Measurements from ENCODE around the gene MOB3B.

DNA sequence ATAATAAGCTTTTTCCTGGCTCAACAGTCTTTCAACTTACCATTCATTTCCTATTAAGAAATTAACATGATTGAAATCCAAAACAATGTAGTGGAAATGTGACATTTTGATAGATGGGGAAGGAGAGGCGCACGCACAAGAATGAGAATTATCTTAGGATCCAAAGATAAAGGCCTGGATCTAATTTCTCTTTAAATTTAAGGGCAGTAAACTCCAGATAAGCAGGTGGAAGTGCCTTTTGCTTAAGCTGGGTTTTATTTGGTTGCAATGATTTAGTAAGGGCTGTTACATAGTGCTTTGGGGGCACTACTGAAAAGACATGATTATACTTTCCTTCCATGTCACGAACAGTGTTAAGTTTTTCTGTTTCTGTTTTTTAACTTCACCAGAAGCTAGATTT lies 250.0 kb downstream of the MOB3B start:
- TF ChIP-seq POLR2A (IDR thresholded peaks at IDR 0.05) (no peak), POLR2AphosphoS5 (IDR thresholded peaks at IDR 0.05) (no peak)
- TF ChIP-seq, protein P1, sequence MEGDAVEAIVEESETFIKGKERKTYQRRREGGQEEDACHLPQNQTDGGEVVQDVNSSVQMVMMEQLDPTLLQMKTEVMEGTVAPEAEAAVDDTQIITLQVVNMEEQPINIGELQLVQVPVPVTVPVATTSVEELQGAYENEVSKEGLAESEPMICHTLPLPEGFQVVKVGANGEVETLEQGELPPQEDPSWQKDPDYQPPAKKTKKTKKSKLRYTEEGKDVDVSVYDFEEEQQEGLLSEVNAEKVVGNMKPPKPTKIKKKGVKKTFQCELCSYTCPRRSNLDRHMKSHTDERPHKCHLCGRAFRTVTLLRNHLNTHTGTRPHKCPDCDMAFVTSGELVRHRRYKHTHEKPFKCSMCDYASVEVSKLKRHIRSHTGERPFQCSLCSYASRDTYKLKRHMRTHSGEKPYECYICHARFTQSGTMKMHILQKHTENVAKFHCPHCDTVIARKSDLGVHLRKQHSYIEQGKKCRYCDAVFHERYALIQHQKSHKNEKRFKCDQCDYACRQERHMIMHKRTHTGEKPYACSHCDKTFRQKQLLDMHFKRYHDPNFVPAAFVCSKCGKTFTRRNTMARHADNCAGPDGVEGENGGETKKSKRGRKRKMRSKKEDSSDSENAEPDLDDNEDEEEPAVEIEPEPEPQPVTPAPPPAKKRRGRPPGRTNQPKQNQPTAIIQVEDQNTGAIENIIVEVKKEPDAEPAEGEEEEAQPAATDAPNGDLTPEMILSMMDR (IDR thresholded peaks at IDR 0.05), result no peak
